ENCODE measurements around the gene CALML3.

Gene CALML3

DNA sequence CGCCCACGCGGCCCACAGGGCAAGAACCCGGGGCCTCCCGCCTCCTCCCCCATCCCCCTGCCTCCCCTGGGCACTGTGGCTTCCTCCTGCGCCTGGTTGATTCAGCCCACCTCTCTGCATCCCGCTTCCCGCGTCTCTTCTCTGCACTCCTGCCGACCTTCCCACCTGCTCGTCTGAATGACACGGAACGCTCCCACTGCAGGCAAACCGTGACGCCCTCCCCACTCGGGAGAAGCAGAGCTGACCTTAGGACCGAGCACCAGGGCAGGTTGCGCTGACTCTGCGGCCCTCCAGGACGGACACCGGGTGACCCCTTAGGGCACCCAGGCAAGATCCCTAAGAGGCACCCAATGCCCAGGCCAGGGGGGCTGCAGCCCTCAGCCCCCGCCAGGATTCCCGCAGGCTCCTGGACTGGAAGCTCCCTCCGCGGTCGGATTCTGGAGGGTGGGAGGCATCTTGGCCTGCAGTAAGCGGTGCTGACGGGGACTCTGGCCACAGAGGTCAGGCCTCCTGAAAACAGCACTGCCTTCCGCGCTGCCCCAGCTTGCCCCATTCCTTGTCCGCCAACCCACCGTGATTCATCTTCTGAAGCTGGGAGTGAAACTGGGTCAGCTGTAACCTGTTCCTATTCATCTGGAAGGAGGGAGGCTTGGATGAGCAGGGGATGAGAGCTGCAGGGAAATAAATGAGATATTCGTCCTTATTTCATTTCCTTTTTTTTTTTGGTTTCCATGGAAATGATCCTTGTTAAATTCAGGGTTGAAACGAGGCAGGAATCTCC is 990 bp downstream of the CALML3 start:
- no peak for DNase-seq (ENCODE audit: low read depth)

DNA sequence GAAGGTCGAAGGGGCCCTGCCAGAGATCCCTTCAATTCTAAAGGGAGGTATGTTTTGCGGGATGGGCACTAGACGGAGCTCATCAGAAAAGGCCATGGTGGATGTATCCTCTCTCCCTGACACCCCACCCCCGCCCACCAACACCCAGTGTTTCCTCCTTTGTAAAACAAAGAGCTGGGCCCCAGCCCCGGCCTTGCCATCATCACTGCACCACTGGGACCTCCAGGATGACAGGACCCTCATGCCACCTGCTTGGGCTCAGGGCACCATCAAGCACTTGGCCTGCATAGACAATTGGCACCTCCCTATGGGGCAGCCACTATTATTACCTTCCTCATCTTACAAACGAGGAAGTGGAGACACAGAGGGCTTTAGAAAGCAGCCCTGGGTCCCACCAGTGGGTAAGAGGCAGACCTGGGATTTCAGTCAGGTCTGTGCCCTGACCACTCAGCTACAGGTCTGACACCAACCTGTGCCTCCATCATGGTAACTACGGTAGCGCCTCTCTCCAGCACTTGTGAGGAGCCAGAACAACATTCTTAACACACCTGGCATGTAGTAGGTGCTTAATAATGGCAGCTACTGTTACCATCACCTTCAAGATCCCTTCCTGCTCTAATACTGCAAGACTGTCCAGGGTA is 2.0 kb downstream of the CALML3 start:
- no peak for DNase-seq (ENCODE audit: low read depth)

DNA sequence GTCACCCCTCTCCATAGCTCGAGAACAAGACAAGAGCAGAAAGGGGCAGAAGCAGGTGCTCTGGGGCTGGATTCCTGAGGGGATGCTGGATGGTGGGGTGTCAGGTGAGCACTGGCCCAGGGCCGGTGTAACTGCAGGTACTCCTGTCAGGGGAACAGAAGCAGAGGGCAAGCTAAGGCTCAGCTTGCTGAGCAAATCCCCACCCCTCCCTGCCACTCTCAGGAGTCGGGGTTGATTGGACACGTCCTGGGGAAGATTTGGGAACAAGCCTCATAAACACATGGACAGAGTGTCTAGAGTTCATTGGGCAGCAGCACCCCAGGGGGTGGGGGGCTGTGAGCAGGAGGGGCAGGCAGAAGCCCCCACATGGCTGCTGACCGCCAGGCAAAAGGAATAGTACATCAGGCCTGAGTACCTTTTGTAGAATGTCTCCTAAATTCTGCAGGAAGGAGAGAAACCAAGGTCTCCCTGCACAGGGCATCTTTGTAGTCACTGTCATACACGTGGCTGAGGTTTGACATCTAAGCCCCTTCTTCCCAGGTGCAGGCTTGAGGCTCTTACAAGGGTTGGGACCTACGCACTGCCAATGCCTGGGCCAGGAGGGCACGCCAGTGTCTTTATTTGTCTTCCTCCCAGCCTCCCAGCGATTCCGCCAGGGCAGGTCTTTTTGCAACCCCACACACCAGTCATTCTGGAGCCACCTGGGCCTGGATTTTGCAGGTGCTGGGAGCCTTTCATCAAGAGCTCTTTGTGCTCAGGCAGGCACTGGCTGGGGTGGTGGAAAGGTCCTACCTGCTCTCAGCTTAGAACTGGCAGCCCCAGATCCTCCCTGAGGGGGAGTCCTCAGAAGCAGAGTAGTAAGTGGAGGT is 2.8 kb downstream of the CALML3 start:
- no peak for DNase-seq (ENCODE audit: low read depth)

DNA sequence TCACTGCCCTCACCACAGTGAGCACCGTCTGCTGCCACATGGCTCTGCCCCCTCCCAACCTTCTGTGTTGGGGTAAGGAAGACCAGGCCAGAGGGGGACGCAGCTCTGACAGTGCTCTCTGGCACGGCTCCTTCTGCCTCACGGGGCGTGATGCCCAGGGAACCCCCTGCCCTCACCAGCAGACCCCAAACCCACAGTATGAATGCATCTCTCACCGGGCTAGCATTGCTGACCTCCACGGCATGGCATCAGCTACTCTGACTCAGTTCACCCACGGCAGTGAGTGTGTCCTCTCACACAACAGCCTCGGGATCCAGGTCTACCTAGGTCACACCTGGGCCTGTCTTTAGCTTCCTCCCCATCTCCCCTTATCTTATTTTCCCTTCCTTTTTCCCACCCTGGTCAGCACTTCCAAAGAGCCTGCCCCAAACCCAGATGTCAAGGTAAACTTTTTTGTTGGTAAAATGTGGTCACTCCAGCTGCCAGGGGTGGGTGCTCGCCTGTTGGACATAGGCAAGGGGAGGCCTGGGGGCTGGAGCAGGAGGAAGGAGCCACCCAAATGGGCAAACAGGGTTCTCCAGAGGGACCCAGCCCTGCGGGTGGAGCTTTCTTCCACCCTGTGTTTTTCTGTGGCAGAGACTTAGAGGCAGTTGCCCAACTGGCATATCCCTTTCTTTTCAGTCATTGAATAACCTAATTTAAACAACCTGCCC is 4.4 kb downstream of the CALML3 start:
- no peak for DNase-seq (ENCODE audit: low read depth)

DNA sequence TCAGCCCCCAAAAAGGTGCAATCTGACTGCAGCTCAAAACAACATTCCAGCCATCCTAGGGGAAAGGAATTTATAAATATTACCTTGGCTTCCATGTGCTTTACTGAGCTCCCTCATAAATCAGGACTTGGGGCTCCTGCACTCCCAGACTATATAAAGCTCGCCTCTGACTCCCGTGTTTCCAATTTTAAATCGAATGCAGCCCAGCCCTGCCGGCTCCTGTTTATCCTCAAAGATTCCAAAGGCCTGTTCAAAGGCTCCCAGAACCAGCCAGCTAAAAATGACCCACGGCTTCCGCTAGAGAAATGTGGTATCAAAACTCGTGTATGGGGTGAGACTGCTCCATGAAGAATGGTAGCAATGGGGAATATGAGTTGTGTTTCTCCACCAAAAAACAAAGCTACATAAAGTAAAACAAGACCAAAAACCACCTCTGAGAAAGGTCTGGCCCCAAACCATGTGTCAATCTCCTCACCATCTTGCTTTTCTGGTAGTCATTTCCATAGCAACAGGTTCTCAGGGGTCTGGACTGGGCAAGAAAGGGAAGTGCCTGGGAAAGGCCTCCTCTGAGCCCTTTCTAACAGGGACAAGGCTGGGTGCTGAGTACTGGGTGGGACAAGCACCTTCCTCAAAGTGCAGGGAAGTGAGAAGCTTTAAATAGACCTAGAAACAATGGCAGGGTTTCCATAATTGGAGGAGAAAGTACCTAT is 5.1 kb downstream of the CALML3 start:
- DNase-seq (ENCODE audit: low read depth): no peak

DNA sequence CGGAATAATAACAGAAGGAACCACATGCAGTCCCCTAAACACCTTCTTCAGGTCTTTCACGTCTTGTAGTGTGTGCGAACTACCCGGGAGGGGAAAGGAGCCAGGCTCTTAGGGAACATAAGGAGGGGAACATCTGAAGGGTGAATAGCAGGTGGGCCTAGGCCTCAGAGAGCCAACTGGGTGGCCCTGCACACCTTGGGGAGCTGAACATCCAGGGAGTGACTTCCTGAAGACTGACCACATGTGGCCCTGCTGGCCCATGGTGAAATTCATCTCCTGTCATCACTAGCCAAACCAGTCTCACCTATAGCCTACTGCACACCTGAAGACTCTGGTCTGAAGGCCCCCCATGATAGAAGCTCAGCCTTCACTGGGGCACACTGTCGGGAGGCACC is 5.6 kb downstream of the CALML3 start:
- no peak for DNase-seq (ENCODE audit: low read depth)

DNA sequence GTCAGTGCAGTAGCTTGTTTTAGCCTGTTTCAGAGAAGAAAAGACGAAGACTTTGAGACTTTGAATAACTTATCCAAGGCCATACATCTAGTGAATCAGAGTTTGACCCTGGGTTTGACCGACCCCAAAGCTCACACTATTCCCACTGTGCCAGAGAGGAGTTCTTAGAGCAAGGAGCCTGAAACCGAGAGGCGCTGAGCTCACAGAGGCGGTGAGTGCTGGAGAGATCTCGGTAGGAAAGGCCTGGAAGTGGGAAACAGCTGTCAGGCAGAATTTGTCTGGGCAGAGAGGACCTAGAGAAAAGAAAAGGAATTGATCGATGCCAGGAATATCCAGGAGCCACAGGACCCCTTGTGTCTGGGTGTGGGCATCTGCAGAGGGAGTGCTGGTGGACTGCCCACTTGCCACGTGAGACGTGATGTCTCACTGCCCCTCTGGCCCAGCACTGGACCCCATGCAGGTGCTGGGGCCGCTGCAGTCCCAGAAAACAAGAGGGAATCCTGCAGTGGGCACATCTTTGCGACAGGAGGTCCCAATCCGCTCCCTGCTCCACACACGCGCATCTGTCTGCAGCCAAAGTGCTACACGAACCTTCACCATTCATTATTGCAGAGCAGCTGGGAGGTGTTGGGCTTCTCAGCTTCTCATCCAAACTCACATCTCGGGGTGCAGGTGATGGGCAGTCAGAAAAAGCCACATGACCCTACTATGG is 6.2 kb downstream of the CALML3 start:
- no peak for DNase-seq (ENCODE audit: low read depth)

DNA sequence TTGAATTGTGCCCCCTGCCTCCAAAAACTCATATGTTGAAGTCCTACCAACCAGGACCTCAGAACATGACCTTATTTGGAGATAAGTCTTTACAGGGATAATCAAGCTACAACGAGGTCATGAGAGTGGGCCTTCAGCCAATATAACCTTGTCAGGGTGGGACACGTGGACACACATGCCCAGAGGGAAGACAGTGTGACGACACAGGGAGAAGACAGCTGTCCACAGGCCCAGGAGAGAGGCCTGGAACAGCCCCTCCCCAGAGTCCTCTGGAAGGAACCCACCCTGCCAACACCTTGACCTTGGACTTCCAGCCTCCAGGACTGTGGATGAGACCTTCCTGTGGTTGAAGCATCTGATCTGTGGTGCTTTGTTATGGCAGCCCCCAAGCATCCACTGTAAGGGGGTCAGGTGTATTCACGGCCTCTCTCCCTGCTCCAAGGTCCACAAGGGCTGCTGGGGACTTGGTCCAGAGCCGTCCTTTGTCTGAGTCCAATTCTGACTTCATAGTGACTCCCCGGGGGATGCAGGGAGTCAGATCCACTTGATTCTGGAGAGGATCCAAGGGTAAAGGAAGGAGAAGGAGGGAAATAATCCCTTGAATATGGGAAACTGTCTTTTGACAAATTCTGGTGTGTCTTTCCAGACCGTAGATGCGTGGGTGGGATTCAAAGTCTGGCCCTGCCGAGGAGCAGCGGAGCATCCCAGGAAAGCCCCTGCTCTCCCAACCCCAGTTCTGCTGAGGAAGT is 7.0 kb downstream of the CALML3 start:
- DNase-seq (ENCODE audit: low read depth): no peak

DNA sequence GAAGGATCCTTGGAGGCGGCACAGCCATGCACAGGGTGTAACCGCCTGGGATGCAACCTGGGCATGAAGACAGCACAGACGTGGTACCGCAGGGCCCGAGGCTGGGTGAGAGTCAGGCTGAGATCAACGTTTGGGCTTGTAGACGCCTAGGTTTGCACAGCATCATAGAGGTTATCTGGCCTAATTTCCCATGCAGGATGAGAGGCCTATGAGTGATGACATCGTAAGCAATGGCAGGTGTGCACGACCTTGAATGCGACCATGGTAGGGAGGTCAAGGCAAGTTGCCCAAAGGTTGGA is 7.5 kb downstream of the CALML3 start:
- DNase-seq (ENCODE audit: low read depth): no peak

DNA sequence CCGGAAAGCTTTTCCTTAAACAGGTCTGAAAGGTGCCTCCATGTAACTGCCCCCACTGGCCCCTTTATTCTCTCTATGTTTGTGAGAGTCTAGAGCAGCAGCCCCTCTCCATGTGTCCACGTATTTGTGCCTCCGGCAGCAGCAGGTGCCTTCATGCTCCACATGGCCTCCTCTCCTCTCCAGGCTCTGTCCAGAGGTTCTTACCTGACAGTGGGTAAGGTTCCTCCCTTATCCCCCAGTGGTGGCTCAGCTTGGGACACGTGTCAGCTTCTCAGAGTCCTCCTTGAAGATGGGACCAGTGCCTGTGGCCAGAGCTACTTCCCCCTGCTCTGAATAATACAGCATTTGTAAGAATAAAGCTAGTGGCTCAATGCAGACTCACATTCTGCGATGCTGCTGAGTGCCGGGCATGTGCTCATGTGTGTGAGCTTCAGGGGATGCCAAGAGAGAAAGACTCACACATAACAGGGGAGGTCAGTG is 7.9 kb downstream of the CALML3 start:
- DNase-seq (ENCODE audit: low read depth): no peak

DNA sequence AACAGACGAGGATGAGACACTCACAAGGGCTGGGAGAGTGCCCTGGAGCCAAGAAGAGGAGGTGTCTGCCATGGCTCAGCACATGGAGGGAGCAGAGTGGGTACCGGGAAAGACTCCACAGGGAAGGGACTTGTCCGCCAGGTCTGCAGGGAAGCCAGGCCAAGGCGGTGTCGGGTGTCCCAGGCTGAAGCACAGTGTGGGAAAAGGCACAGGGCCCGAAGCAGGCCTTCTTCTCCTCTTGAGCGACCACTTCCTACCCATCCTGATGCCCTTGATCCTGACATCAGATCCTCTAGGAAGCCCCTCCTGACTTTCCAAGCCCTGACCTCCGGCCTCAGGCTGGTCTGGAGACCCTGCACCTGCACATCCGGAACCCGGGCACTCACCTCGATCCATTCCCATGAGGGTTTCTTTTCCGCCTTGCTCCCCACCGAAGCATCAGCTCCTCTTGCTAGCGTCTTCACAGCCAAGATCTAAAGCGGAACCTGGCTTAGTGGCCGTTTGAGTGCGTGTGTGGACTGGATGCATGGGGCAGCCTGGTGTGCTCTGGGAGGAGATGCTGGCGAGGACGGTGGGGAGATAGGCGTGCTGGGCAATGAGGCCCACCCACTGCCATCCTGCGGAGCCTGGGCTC is 8.5 kb downstream of the CALML3 start:
- no peak for DNase-seq (ENCODE audit: low read depth)

DNA sequence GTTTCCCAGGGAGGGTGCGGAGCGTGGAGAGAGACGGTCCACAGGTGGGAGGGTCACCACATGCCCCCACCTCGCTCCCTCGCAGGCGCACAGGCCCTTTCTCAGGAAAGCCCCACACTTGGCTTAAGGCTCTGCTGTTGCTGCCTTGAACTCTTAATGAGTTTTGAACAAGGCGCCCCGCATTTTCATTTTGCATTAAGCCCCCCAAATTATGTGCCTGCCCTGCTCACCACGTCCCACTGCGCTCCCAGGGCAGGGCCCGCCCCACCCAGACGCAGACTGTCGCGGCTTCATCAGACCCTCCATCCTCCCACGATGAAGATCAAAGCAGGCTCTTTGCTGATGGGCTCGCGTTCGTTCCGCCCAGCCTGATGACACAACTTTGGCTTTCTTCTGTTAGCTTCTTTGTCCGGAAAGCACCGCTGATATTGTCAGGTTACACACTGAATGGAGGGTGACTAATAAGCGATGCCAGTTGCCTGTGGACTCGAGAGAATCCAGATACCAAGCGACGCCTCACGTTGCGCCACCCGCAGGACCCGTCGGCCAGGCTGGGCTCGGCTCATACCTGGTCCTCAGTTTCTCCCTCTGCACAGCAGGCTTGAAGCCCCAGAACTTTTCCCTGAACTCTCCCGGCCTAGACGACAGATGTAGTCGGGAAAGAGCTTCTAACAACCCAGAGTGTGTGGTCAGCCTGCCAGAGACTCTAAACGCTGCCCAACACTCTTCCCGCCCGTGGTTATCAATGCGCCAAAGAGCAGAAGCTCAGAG is 9.5 kb downstream of the CALML3 start:
- DNase-seq (ENCODE audit: low read depth): no peak

DNA sequence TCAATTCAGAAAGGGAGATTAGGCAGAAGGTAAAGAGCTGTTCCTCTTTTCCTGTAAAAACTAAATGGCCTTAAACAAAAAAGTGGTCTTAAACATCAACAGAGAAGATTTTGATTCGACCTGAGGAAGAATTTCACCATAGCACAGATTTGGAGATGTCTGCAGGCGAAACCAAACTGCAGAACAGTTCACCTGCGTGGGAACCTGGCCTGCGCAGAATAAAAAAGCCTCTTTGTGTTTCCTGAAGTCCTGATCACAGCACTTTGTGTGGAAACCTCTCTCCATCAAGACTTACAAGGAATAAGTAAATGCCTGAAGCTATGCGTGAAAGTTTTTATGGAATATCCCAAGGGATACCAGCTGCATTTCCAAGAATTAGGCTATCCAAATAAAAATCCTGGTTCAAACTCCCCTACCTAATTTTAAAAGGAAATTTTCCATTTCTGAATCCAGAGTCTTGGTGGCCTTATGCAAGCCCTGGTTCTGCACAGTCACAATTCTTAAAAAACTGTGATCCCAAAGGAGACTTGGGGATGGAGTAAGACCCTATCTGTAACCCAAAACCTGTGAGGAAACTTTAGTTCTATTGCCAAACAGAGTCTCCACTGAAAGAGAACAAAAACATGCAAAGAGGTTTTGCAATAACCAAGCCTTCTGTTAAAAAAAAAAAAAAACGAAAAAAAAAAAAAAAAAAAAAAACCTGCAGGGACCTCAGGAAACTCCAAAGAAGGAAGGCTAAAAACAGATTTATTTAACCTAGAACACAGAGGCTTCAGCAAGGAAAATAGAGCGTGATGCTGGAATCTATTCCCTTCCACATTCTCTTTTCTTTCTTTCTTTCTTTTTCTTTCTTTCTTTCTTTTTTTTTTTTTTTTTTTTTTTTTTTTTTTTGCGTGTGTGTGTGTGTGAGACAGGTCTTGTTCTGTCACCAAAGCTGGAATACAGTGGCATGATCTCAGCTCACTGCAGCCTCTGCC is 10.4 kb downstream of the CALML3 start:
- no peak for DNase-seq (ENCODE audit: low read depth)

DNA sequence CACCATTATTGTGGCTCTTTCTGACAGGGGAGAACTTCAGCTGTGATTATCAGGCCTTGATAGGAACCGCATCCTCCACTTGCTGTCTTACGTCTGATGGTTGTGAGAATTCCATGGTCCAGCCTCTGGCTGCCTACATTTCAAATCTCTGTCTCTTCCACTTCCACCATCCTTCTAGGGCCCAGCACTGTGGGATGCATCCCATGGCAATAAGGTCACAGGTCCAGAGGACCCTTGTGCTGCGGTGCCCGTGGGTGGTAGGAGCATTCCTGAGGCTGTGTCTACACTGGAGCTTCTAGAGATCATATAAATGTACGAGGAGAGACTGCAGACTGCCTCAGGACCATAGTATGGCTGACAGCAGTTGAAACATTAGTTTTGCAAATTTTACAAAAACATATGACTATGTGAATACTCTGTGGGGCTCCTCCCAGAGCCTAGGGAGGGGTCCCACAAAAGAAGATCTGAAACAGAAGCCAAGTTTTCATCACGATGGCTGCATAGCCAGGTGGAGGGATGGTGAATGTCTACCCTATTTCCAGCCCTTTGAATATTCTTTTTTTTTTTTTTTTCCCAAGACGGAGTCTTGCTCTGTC is 11.8 kb downstream of the CALML3 start:
- DNase-seq (ENCODE audit: low read depth): no peak

DNA sequence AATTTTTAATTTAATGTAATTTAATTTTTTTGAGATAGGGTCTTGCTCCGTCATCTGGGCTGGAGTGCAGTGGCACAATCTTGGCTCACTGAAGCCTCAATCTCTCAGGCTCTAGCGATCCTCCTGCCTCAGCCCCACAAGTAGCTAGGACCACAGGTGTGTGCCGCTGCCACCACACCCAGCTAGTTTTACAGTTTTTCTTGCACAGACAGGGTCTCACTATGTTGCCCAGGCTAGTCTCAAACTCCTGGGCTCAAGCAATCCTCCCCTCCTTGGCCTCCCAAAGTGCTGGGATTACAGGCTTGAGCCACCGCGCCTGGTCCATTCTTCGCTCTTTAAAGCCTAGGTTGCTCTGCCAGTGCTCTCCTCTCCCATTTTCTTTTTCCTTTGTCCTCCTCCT is 12.9 kb downstream of the CALML3 start:
- DNase-seq (ENCODE audit: low read depth): no peak

DNA sequence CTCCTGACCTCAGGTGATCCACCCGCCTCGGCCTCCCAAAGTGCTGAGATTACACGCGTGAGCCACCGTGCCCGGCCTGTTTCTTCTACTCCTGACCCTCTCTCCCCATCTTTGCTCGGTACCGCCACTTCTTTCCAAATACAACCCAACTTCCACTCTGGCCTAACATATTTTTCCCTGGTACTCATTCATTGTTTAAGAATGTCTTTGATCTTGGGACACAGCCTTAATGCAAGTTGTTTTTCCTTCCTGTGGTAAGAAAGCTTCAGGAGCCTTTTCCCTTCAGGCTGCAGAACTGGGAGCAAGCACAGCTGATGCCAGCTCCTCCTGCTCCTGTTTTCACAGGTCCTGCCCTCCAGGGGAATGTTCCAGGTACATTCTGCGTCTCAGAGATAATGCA is 13.7 kb downstream of the CALML3 start:
- DNase-seq (ENCODE audit: low read depth): no peak

DNA sequence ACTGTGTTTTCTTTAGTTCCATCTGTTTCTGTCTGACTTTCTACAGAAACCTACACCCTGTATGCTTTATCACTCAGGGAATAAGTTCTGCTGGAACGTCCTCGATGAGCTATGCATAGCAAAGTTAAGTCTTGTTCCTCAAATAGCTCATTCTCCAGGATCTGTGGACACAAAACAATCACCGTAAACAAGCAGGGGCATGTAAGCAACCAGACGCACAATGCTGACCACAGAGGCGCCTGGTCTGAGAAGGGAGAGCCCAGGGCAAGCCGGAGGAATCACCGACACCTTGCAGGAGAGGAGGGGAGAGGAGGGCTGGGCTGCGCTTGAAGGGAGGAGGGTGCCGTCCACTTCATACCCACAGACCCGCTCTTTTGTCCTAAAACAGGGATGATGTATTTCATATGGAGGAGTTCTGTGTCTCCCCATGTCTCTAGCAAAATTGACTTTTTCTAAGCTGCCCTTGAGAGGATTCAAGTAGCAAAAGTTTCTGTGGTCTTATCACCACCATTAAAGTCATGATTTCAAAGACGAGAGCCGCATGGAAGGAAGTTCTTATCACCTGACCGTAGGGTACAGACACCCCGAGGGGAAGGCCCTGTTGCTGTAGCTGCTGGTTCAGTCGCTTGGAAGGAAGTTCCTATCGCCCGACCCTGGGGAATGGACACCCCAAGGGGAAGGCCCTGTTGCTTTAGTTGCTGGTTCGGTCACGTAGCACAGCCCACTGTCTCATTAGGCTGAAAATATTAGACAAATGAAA is 14.3 kb downstream of the CALML3 start:
- no peak for DNase-seq (ENCODE audit: low read depth)

Measured in stimulated activated CD8-positive, alpha-beta memory T cell treated with anti-CD3 and anti-CD28 coated beads, Interleukin-12 subunit alpha, Interleukin-12 subunit beta, amount 100 ng/mL, for 1 hour (primary cell).